ENCODE results near the gene NRXN2. TPM values are rescaled to one million over a fixed set of nuclear protein-coding genes. Genes with fewer than 3 reads are reported as not detected.

Gene NRXN2
- total RNA-seq, 1 donor from 2014 or later, result 1.9 TPM

DNA sequence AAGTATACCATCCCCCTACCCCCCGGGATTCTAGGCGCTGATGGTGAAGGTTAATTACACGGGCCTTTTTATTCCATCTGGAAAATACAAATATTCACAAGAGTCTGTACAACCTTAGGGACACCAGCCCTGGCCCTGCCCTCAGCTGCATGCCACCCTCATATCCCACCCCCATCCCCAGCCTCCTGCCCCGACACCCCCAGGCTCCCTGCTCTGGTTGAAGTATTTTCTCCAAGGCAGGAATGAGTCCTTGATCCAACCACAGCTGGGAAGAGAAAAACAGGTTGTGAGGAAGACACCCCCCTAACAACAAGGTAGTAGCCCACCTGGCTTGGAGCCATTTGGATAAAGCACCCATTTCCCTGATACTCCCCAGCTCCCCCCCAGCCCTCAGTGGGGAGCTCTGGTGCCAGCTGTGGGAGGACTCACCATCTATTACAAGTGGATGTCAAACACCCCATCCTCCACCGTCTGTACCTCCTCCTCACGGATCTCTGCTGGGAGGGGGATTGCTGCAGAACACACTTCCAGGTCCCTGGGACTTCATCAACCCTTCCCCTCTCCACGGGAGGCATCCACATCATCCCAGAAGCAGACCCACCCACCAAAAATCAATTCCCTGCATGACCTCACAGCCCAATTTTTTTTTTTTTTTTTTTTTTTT lies 4.0 kb upstream of the NRXN2 start:
- intact Hi-C loops (cut with DNase I), result loop anchor here (10.0 kb wide), 1 partner anchor 282 kb away; no protein-coding TSS in a partner anchor
- ATAC-seq, result no peak
- DNase-seq (ENCODE audit: missing footprints), result no peak

DNA sequence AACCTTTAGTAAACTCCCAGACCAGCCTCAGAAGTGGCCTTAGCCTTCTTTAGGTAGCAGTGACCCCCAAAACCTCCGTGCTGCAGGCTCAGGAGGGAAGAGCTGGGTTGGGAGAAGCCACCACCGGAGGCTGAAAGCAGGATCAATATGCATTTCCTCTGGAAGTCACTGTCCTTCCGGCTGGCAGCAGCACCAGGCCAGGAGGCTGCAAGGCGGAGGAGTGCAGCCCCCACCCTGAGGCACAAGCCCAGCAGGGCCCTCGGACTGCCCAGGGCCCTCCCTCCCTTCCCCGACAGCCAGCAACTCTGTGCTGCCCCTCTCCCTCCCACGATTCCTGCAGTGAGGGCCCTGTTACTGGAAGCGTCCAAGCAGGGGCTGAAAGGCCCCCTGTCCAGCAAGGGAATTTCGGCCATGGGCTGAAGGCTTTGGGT lies 3.2 kb upstream of the NRXN2 start:
- ATAC-seq (no peak), DNase-seq (ENCODE audit: missing footprints) (no peak)
- intact Hi-C loops (cut with DNase I), result loop anchor here (10.0 kb wide), 1 partner anchor 281 kb away; no protein-coding TSS in a partner anchor

DNA sequence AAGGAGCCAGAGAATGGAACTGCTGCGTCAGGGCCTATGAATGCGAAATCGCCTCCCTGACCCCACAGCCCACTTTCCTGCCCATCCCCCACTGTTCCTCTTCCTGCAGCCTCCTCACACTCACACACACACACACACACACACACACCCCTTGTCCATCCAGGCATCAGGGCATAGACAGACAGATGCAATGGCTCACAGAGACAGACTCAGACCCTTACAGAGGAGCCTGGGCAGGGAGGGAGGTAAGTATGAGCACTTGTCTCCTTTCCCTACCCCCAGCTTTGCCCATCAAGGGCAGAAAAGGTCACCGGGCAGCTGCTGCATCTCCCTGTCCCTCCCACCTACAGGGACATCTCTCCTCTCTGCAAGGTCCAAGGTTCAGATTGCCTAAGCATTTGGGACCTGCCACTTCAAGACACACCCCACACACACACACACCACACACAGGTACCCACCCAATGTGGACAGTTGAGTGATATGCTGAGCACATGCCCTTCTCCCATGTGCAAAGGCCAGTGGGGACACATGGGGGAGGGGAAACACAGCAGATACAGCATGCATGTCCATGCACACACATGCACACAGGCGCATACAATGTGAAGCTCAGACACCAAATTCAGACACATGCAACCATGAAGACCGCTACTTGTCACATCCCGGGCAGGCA lies 2.0 kb upstream of the NRXN2 start:
- intact Hi-C loops (cut with DNase I), result loop anchor here (10.0 kb wide), 1 partner anchor 280 kb away; no protein-coding TSS in a partner anchor
- DNase-seq (ENCODE audit: missing footprints) (no peak), ATAC-seq (no peak)

DNA sequence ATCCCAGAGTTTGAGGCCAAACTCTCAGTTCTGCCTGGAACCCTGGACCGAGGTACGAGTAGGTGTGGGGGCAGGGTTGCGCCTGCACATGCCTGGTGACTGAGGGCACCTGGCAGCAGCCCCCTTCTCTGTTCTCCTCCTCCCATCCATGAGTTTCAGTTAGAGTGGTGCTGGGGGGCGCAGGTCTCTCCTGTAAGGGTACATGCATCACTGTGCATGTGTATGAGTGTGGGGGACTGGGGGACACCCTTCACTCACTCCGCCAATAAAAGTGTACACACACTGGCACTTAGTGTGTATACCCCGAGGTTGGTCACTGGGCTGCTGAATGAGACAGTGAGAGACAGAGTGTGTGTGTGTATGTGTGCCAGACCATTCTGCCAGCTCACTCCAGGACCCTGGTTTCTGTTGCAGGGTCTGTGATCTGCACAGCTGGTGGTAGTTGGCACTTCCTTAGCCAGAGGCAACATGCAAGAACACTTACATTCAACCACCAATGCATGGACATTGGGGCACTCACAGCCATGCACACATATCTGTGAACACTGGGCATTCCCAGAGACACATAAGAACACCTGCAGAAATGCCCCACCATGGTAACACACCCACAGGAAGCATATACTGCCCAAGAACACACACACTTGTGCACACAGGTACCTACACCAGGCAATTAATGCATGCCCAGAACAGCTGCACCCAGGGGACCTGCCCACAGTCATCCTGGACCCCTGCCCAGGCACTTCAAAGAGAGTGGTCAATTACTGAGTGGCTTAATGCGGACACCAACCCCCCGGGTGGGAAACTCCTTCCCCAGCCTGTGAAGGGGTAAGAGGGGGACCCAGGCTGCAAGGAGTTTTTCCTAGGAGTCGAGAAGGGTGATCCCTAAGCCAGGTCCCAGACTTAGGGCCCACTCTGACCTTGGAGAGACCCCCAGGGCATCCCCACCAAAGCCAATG lies 1.2 kb upstream of the NRXN2 start:
- intact Hi-C loops (cut with DNase I), result loop anchor here (1.0 to 10.0 kb wide), 2 partner anchors 36 to 279 kb away; no protein-coding TSS in a partner anchor
- DNase-seq (ENCODE audit: missing footprints), result no peak
- ATAC-seq, result no peak

DNA sequence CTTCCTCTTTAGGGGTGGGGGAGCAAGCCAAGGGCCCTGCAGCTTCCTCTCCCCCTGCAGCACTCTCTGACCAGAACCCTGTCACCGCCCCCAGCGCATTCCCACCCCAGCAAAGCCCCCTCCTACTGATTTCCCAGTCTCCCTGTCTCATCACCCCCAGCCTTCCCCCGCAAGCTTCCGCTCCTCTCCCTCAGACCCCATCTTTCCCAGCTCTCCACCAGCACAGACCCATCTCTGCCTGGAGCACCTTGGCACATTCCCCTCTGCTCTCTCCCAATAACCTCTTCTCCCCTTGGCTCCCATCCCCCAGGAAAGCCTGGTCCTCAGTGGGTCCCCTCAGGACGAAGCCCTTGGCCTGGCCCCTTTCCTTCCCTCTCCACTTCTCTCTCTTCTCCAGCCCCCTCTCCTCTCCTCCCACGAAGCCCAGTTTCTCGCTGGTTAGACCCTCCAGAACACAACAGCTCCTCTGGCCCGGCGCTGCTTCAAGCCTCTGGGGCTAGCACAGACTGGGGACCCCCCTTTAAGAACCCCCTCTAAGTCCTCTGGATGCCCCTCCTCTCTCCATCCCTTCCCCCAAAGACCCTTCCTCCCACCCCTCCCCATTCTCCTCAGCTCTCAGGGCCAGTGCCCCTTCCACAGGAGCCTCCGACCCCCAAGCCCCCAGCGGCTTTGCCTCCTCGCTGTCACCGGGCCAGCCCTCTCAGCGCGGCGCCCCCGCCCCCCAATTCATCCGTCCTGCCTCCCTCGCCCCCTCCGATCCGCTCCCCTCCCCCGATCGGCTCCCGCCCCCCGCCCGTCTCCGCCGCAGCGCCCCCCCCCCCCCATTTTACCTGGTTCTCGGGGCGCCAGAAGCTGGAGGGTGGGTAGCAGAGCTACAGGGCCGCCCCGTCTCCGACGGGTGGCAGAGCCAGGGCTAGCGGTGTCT lies 594 bp downstream of the NRXN2 start:
- intact Hi-C loops (cut with DNase I), result loop anchor here (1.0 to 10.0 kb wide), 2 partner anchors 34 to 278 kb away; no protein-coding TSS in a partner anchor
- DNase-seq (ENCODE audit: missing footprints) (no peak), ATAC-seq (no peak)

DNA sequence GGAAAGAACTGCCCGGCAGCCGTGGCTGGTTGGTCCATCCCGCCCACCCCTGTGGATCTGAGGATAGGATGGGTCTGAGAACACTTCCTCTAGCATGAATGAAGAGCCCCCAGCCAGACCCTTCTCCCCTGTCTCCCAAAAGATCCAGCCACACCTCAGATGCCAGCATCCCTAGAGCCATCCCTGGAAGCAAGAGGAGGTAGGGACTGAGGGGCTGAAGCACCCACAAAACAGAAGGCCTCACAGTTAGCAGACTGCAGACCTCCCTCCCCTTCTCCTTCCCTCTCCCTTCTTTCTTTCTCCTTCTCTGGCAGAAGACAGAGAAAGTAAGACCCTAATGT lies 1.7 kb downstream of the NRXN2 start:
- intact Hi-C loops (cut with DNase I), result loop anchor here (10.0 kb wide), 1 partner anchor 277 kb away; no protein-coding TSS in a partner anchor
- DNase-seq (ENCODE audit: missing footprints) (no peak), ATAC-seq (no peak)

DNA sequence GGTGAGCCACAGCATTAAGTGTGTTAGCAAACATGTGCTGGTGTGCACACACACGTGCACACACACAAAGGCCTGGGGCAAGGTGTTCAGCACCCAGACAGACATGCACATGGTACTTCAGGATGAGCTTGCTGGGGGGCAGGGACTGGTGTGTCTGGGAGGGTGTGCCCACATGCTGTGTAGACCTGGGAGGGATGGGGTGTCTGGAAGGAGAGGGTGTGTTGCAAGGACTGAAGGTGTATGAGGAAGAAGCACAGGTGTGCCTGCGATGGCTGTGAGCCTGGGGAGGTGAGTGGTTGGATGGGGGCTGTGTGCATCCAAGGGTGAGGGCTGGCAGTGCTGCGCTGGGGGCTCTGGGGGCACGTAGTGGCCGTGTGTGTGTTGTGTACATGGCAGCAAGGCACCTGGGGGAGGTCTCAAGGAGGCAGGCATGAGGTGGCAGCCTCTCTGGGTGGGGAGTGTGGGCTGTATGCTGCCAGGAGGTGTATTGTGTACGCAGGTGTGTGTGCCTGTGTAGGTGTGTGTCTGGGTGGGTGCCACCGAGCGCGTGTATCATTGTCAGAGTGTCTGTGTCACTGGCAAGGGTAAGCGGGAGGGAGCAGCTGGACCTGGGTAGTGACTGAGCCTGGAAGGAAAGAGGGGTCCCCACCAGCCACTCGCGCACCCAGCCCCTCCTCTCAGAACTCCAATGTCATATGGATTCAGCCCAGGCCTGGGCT lies 2.2 kb downstream of the NRXN2 start:
- DNase-seq (ENCODE audit: missing footprints), result no peak
- intact Hi-C loops (cut with DNase I), result loop anchor here (10.0 kb wide), 1 partner anchor 276 kb away; no protein-coding TSS in a partner anchor
- no peak for ATAC-seq

DNA sequence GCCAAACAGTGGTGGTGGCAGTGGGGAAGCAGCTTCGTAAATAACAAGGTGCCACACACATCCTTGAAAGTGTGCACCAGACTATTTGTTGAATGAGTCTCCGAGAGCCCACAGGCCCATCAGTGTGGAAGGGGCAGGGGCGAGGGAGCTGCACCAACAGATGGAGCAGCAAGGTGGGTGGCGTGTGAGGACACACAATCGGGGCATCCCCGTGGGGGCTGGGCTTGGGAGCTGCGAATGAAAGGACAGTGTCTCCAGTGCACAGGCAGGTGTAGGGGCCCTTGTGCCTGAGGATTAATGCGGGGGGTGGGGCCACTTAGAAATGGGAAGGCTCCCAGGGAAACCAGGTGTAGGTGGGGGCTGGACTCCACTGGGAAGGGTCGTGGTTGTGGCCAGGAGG lies 2.8 kb downstream of the NRXN2 start:
- ATAC-seq (no peak), DNase-seq (ENCODE audit: missing footprints) (no peak)
- intact Hi-C loops (cut with DNase I), result loop anchor here (10.0 kb wide), 1 partner anchor 275 kb away; no protein-coding TSS in a partner anchor

DNA sequence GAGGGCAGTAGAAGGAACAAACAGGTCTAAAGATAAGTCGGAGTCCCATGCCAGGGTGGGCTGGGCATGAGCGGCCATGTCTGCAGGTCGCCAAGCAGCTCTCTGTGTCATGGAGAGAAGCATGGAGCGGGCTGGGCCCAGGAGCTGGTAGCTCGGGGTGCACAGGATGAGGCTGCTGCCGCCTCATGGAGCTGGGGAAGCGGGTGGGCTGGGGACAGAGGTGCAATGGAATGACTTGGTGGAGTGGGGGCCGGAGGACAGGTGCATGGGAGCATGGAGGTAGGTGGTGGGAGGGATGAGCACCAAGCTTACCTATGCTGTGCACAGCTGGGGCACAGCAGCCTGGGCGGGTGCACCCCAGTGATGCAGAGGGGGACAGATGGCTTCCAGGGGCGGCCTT lies 3.6 kb downstream of the NRXN2 start:
- ATAC-seq (no peak), DNase-seq (ENCODE audit: missing footprints) (no peak)
- intact Hi-C loops (cut with DNase I), result no loop called here

DNA sequence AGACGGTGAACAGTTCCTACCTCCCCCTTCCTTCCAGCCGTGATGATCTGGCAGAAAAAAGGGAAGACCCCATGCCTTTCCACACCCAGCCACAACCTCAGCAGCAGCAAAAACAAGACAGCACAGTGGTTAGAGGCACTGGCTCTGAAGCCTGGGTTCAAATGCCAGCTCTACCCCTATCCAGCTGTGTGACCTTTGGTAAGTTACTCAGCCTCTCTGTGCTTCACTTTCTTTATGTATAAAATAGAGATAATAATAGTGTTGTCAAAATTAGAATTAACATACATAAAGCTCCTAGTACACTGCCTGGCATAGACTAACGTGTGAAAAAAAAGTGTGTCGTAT lies 4.2 kb downstream of the NRXN2 start:
- ATAC-seq (no peak), DNase-seq (ENCODE audit: missing footprints) (no peak)
- intact Hi-C loops (cut with DNase I), result no loop called here

DNA sequence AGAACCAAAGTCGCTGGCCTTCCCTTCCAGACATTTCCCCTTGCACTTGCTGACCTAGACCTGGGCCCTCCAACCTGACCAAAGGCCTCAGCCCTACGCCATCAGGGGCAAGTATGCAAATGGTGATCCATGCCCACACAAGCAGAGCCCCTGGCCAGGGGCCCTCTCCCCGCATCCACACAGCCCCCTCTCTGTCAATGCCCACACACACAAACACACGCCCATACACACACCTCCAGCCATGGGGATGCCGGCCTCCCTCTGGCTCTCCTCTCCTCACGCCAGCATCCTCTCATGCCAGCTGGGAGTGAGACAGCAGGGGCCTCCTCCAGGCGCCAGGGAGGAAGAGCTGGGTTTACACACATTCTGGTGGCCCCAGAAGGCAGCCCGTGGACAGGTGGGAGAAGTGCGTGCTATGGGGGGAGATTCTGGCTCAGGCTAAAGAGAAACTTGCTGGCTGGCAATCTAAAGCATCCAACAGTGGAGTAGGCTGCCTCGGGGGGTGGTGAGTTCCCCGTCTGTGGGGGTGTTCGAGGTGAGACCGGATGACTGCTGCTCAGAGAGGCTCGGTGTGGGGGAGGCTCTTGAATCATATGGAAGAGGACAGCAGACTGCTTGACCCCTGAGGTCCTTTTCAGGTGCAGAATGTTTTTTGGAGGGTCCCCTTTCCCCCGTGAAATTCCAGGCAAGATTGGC lies 4.8 kb downstream of the NRXN2 start:
- no peak for DNase-seq (ENCODE audit: missing footprints)
- ATAC-seq, result no peak
- intact Hi-C loops (cut with DNase I), result no loop called here

DNA sequence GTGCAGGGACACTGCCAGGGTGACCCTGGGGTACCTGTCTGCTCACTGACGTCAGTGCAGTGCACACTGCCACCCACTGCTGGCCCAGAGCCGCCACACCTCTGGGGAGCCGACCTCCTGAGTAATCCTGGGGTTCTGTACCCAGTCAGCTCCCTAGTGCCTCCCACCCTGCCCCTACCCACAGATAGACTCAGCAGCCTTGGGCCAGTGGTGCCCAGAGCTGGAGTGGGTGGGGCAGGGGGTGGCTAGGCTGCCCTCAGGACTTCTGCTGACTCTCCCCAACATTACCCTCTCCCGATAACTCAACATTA lies 5.8 kb downstream of the NRXN2 start:
- intact Hi-C loops (cut with DNase I), result no loop called here
- ATAC-seq (no peak), DNase-seq (ENCODE audit: missing footprints) (no peak)

DNA sequence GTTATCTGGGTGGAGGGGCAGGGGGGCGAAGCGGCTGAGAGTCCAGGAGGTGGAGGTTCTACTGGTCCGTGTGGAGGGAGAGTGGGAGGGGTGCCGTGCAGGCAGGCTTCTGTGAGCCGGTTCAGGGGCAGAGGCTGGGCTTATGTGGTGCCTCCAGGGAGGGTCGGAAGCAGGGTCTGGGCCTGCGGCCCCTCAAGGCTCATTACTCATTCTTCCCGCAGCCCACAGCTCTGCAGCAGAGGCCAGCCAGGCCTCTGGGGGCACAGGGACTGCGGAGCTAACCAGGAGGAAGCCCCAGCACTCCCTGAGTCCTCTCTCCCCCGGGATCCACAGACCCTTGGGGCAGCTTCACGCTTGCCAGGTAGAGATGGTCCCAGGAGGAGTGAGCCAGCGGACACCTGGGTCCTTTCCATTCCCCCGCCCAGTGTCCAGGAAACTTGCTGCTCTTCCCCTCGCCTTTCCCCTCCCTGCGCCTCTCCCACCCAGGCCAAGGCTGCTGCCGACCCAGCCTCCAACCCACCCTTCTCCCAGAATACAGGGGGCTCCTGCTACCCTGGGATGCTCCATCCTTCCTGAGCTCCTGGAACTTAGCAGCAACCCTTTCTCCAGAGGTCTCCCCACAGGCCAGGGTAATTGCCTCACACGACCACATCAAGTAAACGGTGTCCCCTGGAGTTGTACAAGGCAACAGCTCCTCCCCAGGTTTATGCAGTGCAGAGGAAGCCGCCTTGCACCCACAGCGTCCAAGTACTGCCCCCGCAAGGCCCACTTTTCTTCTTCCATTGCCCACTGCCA lies 6.3 kb downstream of the NRXN2 start:
- ATAC-seq (no peak), DNase-seq (ENCODE audit: missing footprints) (no peak)
- intact Hi-C loops (cut with DNase I), result no loop called here

DNA sequence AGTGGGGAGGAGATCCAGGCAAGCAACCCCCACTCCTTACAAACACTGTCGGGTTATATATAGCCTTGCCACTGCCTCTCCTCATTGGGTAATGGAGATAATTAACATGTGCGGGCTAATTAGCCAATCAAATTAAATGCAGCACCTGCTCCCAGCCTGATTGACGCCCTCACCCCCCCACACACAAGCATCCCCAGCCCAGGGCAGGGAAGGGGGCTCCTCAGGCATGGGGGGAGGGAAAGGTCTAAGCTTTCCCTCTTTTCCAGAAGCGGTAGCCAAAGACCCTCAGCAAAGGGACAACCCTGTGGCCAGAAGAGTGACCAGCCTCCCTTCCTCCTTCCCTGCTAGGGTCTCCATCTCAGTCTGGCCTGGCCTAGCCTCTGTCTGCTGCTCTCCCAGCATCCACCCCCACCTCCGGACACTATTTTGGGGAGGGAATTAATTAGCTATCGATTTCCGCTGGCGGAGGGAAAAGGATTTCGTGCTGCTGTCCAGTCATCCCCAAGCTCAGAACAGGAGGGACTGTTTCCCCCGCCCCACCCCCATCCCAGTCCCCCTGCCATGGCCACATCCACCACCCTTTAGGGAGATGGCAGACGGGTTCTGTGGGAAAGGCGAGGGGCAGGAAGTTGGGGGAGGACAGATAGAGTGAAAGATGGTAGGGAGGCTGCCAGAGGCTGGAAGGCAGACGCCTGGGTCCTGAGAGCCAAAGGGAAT lies 7.1 kb downstream of the NRXN2 start:
- no peak for ATAC-seq

DNA sequence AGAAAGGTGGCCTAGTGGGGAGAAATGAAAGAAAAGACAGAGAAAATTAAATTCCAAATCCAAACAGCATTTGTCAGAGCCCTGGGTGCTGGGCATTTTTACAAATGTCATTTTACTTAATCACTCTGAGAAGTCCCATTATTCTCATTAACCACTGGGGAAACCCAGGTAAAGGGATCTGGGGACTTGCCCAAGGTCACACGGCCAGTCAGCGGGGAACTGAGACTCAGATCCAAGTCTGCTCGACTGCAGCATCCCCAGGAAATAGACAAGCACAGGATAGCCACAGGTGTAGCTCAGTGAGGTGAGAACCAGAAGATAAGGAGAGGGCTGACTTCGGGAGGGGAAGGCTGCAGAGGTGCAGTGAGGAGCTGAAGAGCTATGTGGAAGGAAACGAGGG lies 7.9 kb downstream of the NRXN2 start:
- intact Hi-C loops (cut with DNase I), result no loop called here
- DNase-seq (ENCODE audit: missing footprints) (no peak), ATAC-seq (no peak)

More for the DNA sequence above, 7.1 kb downstream of the NRXN2 start:
- intact Hi-C loops (cut with DNase I), result no loop called here
- DNase-seq (ENCODE audit: missing footprints), result no peak

DNA sequence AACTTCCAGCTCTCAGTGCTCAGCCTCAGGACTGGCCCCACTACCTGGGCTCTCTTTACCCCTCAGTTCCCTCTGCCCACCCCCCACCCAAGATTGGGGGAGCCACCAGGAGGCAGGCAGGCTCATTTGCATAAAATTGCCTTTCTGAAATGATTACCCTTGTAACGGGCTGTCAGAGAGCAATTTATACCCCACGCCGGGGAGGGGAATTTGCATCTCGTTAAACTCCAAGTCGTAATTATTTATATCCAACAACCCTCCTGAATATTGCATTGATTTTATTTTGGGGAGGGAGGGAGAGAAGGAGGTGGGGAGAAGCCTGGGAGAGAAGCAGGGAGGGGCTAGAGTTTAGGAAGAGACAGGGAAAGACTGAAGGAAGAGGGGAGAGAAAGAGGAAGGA lies 8.3 kb downstream of the NRXN2 start:
- intact Hi-C loops (cut with DNase I), result no loop called here
- ATAC-seq, result no peak

More for the DNA sequence above, 8.3 kb downstream of the NRXN2 start:
- DNase-seq (ENCODE audit: missing footprints), result no peak
